H1 (cell line): ENCODE measurements around the gene SOBP. TPM values are rescaled to one million over a fixed set of nuclear protein-coding genes. Genes with fewer than 3 reads are reported as not detected.

Experiments used
- JUN ChIP-seq: IDR thresholded peaks from 2 replicates; pipeline ENCODE4 v1.6.1; 2011; ENCODE audit warnings: low read depth, mild to moderate bottlenecking, improper control_type of control experiment, low read length
- PHF8 ChIP-seq: fragments of 200-600 bp; sonication (generic); conservative IDR thresholded peaks from 2 replicates; pipeline ENCODE4 v1.7.1; 2012; ENCODE audit warnings: low read depth, mild to moderate bottlenecking, inconsistent platforms, low read length, moderate library complexity
- RFX5 ChIP-seq: IDR thresholded peaks from 2 replicates; pipeline ENCODE4 v1.6.1; 2011; ENCODE audit warnings: low read depth, low read length, improper control_type of control experiment, borderline replicate concordance
- SIX5 ChIP-seq: IDR thresholded peaks from 2 replicates; pipeline ENCODE4 v1.6.1; 2011; ENCODE audit warnings: mild to moderate bottlenecking, low read depth, low read length
- SP2 ChIP-seq: IDR thresholded peaks from 2 replicates; pipeline ENCODE4 v1.6.1; 2012; ENCODE audit warnings: mild to moderate bottlenecking, low read length, inconsistent platforms
- USF2 ChIP-seq: IDR thresholded peaks from 2 replicates; pipeline ENCODE4 v1.6.1; 2011; ENCODE audit warnings: low read length, improper control_type of control experiment
- polyA plus RNA-seq, 7 experiments: library from polyadenylated mRNA; depleted of rRNA in 3 of 7; stranded (reverse) in 5 of 7; unstranded in 2 of 7; fragments of >200 nt in 5 of 7; fragments of 200-250 nt in 2 of 7; gene quantifications; 1 replicate in 5 of 7; 2 replicates in 1 of 7; 4 replicates in 1 of 7; pipeline versions ENCODE4 v1.2.1 to v1.2.3, GENCODE V29; 2011 to 2013; ENCODE audit warnings: missing spikeins in 2 of 7, mixed read lengths in 2 of 7
- total RNA-seq: library from RNA; stranded (reverse); fragmentation: NEBNext Ultra II Directional; extraction: Animal tissue kit (Norgen Biotek cat#: 25700); gene quantifications from 2 replicates; pipeline ENCODE4 v1.2.1, GENCODE V29; 2021

The SOBP gene
- total and polyA plus RNA-seq, 2 of the 8 experiments (the other 6 are each of a cell fraction or from before 2014, with no cell fraction given) = 0.45 to 6.2 TPM

GRCh38 chr6:107538856-107539387 is 49.0 kb downstream of the SOBP start (continued):
- TF ChIP-seq PHF8 = no peak
- TF ChIP-seq RFX5 = no peak
- TF ChIP-seq SP2 = no peak
- no peak for TF ChIP-seq SIX5
- TF ChIP-seq JUN = no peak
- TF ChIP-seq USF2 = no peak
